ENCODE measurements around the gene ARSA.

- TF ChIP-seq CTCF (IDR thresholded peaks at IDR 0.05) (no peak), POLR2A (IDR thresholded peaks at IDR 0.05) (no peak), POLR2AphosphoS5 (IDR thresholded peaks at IDR 0.05) (no peak)
Measured at GRCh38 chr22:50635591-50635990, 7.6 kb upstream of the ARSA start.

All from prostate gland (tissue), 2 donors.